Measurements from ENCODE around the gene IRF6. TPM values are rescaled to one million over a fixed set of nuclear protein-coding genes. Genes with fewer than 3 reads are reported as not detected.

Gene IRF6
- total RNA-seq, 1 donor from 2014 or later: 21.2 TPM

DNA sequence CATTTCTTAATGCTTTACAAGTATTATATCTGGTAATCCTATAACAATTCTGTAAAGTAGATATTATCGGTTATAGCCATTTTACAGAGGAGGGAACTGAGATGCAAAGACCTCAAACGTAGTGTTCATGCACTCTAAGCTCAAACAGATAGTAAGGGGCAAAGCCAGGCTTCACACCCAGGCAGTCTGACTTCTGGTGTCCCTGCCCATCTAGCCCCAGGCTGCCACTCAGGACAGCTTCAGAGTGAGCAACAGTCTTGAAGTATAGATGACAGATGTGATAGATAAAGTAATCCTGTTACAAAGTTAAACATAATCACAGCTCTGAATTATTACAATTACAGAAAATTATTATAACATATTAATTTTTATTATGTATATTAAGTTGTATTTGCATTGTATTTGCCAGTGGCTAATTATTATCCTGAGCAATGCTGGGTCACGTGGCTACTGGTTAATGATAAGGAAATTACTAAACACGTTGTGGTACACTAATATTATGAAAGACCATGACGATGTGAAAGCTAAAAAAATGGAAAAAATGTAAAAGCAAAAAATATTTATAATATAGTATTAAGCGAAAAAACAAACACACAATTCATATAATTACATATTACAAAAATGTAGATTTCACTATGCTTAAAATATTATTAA, 56.1 kb downstream of the IRF6 start:
- H2AFZ ChIP-seq (ENCODE audit: low read depth, low read length): no peak overlapping the region
- no peaks in the 10 kb centered on the region for H3K36me3 ChIP-seq (ENCODE audit: insufficient read depth, low read length)
- no peak overlapping the region for H3K9ac ChIP-seq (ENCODE audit: low read length)
- no peak overlapping the region for H3K4me2 ChIP-seq (ENCODE audit: low read length)
- Mint-ChIP-seq H3K4me3 (ENCODE audit: unreplicated experiment) (no peak overlapping the region), H3K27me3 (ENCODE audit: low read depth, unreplicated experiment) (peaks cover 2% of the 10 kb centered on the region), H3K27ac (ENCODE audit: unreplicated experiment) (no peak overlapping the region), H3K9me3 (ENCODE audit: unreplicated experiment) (no peaks in the 10 kb centered on the region), H3K4me1 (ENCODE audit: low read depth, unreplicated experiment) (no peaks in the 10 kb centered on the region), H3K36me3 (ENCODE audit: low read depth, unreplicated experiment) (no peaks in the 10 kb centered on the region)
- DNase-seq (ENCODE audit: low read depth) (no peak), FAIRE-seq (no peak)
- no peak overlapping the region for H3K4me3 ChIP-seq (ENCODE audit: insufficient read depth, low read depth, low read length)
- no peak overlapping the region for H3K27ac ChIP-seq (ENCODE audit: low read depth, low read length)
- no peaks in the 10 kb centered on the region for H3K4me1 ChIP-seq (ENCODE audit: insufficient read depth, low read length)
- no peaks in the 10 kb centered on the region for H4K20me1 ChIP-seq (ENCODE audit: insufficient read depth, low read length)
- H3K79me2 ChIP-seq (ENCODE audit: insufficient read depth, low read length): no peaks in the 10 kb centered on the region
- H3K27me3 ChIP-seq (ENCODE audit: insufficient read depth, low read length): no peaks in the 10 kb centered on the region
- no peaks in the 10 kb centered on the region for H3K9me3 ChIP-seq (ENCODE audit: insufficient read depth, low read depth, low read length)
- TF ChIP-seq, protein P1, sequence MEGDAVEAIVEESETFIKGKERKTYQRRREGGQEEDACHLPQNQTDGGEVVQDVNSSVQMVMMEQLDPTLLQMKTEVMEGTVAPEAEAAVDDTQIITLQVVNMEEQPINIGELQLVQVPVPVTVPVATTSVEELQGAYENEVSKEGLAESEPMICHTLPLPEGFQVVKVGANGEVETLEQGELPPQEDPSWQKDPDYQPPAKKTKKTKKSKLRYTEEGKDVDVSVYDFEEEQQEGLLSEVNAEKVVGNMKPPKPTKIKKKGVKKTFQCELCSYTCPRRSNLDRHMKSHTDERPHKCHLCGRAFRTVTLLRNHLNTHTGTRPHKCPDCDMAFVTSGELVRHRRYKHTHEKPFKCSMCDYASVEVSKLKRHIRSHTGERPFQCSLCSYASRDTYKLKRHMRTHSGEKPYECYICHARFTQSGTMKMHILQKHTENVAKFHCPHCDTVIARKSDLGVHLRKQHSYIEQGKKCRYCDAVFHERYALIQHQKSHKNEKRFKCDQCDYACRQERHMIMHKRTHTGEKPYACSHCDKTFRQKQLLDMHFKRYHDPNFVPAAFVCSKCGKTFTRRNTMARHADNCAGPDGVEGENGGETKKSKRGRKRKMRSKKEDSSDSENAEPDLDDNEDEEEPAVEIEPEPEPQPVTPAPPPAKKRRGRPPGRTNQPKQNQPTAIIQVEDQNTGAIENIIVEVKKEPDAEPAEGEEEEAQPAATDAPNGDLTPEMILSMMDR (IDR thresholded peaks at IDR 0.05; ENCODE audit: insufficient read depth, low read depth, low read length): no peak
- no peak for TF ChIP-seq EZH2 (IDR thresholded peaks at IDR 0.05; ENCODE audit: insufficient read depth, low read length)

DNA sequence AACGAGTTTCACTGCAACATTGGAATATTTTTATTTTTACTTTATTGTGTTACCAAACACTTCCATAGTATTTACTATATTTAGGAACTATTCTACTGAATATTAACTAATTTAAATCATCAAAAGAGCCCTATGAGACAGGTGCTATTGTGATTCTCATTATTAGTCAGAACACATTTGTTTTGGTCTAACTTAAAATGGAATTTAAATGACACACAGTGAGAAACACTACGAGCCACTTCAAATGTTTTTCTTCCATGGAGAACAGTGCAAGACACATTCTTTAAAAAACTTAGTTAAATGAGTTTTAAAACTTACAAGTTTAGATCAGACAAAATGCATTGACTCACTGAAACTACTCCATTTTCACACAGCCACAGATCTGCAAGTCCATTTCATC, 56.7 kb downstream of the IRF6 start:
- H3K4me3 ChIP-seq (ENCODE audit: insufficient read depth, low read depth, low read length): no peak overlapping the region
- H3K4me2 ChIP-seq (ENCODE audit: low read length): no peak overlapping the region
- no peak for TF ChIP-seq EZH2 (IDR thresholded peaks at IDR 0.05; ENCODE audit: insufficient read depth, low read length)
- TF ChIP-seq, protein P1 (IDR thresholded peaks at IDR 0.05; ENCODE audit: insufficient read depth, low read depth, low read length): no peak

DNA sequence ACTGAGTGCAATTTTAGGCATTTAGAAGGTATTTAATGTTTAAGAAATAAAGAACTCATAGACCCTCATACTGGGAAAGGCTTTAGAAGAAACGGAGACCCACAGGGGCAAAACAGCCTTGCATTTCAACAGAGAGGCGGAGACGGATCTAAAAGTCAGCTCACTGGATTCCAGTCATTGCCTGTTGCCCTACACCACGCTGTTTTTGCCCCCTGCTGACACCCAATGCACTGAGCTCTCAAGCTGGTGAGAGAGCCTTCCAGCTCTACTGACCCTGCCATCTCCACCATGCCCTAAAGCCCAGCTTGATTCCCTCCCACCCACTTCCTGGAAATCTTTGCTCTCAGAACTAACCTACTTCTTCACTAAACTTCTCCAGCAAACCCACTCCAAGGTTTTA, 57.3 kb downstream of the IRF6 start:
- Histone ChIP-seq H3K36me3 (ENCODE audit: insufficient read depth, low read length) (no peaks in the 10 kb centered on the region), H2AFZ (ENCODE audit: low read depth, low read length) (no peak overlapping the region), H3K4me3 (ENCODE audit: insufficient read depth, low read depth, low read length) (no peak overlapping the region), H3K27me3 (ENCODE audit: insufficient read depth, low read length) (no peaks in the 10 kb centered on the region), H3K79me2 (ENCODE audit: insufficient read depth, low read length) (no peaks in the 10 kb centered on the region), H3K9me3 (ENCODE audit: insufficient read depth, low read depth, low read length) (no peaks in the 10 kb centered on the region), H3K4me1 (ENCODE audit: insufficient read depth, low read length) (peaks cover 1% of the 10 kb centered on the region), H3K9ac (ENCODE audit: low read length) (no peak overlapping the region), H3K27ac (ENCODE audit: low read depth, low read length) (no peak overlapping the region), H4K20me1 (ENCODE audit: insufficient read depth, low read length) (no peaks in the 10 kb centered on the region), H3K4me2 (ENCODE audit: low read length) (no peak overlapping the region)
- H3K9me3 Mint-ChIP-seq (ENCODE audit: unreplicated experiment): no peaks in the 10 kb centered on the region
- no peak overlapping the region for H3K27ac Mint-ChIP-seq (ENCODE audit: unreplicated experiment)
- no peak for DNase-seq (ENCODE audit: low read depth)
- peaks cover 4% of the 10 kb centered on the region for H3K27me3 Mint-ChIP-seq (ENCODE audit: low read depth, unreplicated experiment)
- no peak for TF ChIP-seq EZH2 (IDR thresholded peaks at IDR 0.05; ENCODE audit: insufficient read depth, low read length)
- TF ChIP-seq, protein P1 (IDR thresholded peaks at IDR 0.05; ENCODE audit: insufficient read depth, low read depth, low read length): no peak
- H3K4me3 Mint-ChIP-seq (ENCODE audit: unreplicated experiment): no peak overlapping the region
- H3K36me3 Mint-ChIP-seq (ENCODE audit: low read depth, unreplicated experiment): no peaks in the 10 kb centered on the region
- FAIRE-seq: no peak
- H3K4me1 Mint-ChIP-seq (ENCODE audit: low read depth, unreplicated experiment): no peaks in the 10 kb centered on the region

More for the DNA sequence above, 56.7 kb downstream of the IRF6 start:
- Histone ChIP-seq H2AFZ (ENCODE audit: low read depth, low read length) (no peak overlapping the region), H3K9ac (ENCODE audit: low read length) (no peak overlapping the region), H3K79me2 (ENCODE audit: insufficient read depth, low read length) (no peaks in the 10 kb centered on the region), H3K27ac (ENCODE audit: low read depth, low read length) (no peak overlapping the region), H4K20me1 (ENCODE audit: insufficient read depth, low read length) (no peaks in the 10 kb centered on the region), H3K27me3 (ENCODE audit: insufficient read depth, low read length) (no peaks in the 10 kb centered on the region), H3K36me3 (ENCODE audit: insufficient read depth, low read length) (no peaks in the 10 kb centered on the region), H3K9me3 (ENCODE audit: insufficient read depth, low read depth, low read length) (no peaks in the 10 kb centered on the region), H3K4me1 (ENCODE audit: insufficient read depth, low read length) (no peaks in the 10 kb centered on the region)
- peaks cover 2% of the 10 kb centered on the region for H3K27me3 Mint-ChIP-seq (ENCODE audit: low read depth, unreplicated experiment)
- DNase-seq (ENCODE audit: low read depth) (no peak), FAIRE-seq (no peak)
- no peaks in the 10 kb centered on the region for H3K9me3 Mint-ChIP-seq (ENCODE audit: unreplicated experiment)
- no peaks in the 10 kb centered on the region for H3K36me3 Mint-ChIP-seq (ENCODE audit: low read depth, unreplicated experiment)
- no peaks in the 10 kb centered on the region for H3K4me1 Mint-ChIP-seq (ENCODE audit: low read depth, unreplicated experiment)
- no peak overlapping the region for H3K4me3 Mint-ChIP-seq (ENCODE audit: unreplicated experiment)
- H3K27ac Mint-ChIP-seq (ENCODE audit: unreplicated experiment): no peak overlapping the region
